ENCODE measurements around the gene HSD17B10. TPM values are rescaled to one million over a fixed set of nuclear protein-coding genes. Genes with fewer than 3 reads are reported as not detected.
A peak's percentile ranks its signal among the peaks of the same experiment; 100 is the strongest.

Gene HSD17B10
- total and polyA plus RNA-seq, 2 experiments from 2014 or later: 66.1 to 95.9 TPM

GRCh38 chrX:53395605-53396298, 38.4 kb downstream of the HSD17B10 start:
- H3K27me3 ChIP-seq: no peaks in the 10 kb centered on the region
- 76% methylated on average over 2 of the region's 2 CpGs for WGBS (ENCODE audit: low lambda C conversion rate, missing lambda C conversion rate)
- no peak for DNase-seq (ENCODE audit: low spot score)
- H4K20me1 ChIP-seq (ENCODE audit: insufficient read depth, poor library complexity, severe bottlenecking): no peaks in the 10 kb centered on the region
- no peaks in the 10 kb centered on the region for H3K79me2 ChIP-seq
- H3K4me3 ChIP-seq: no peak overlapping the region
- no peak overlapping the region for H3K27ac ChIP-seq
- TF ChIP-seq EZH2 (IDR thresholded peaks at IDR 0.05; ENCODE audit: borderline replicate concordance) (no peak), EZH2phosphoT487 (IDR thresholded peaks at IDR 0.05; ENCODE audit: low read depth, severe bottlenecking, unreplicated experiment) (no peak)
- TF ChIP-seq, protein P1, sequence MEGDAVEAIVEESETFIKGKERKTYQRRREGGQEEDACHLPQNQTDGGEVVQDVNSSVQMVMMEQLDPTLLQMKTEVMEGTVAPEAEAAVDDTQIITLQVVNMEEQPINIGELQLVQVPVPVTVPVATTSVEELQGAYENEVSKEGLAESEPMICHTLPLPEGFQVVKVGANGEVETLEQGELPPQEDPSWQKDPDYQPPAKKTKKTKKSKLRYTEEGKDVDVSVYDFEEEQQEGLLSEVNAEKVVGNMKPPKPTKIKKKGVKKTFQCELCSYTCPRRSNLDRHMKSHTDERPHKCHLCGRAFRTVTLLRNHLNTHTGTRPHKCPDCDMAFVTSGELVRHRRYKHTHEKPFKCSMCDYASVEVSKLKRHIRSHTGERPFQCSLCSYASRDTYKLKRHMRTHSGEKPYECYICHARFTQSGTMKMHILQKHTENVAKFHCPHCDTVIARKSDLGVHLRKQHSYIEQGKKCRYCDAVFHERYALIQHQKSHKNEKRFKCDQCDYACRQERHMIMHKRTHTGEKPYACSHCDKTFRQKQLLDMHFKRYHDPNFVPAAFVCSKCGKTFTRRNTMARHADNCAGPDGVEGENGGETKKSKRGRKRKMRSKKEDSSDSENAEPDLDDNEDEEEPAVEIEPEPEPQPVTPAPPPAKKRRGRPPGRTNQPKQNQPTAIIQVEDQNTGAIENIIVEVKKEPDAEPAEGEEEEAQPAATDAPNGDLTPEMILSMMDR (IDR thresholded peaks at IDR 0.05; ENCODE audit: poor library complexity): no peak
- no peaks in the 10 kb centered on the region for H3K36me3 ChIP-seq (replicated peaks; ENCODE audit: insufficient read depth, low read depth)
- no peaks in the 10 kb centered on the region for H3K4me1 ChIP-seq (ENCODE audit: insufficient read depth)
- H2AFZ ChIP-seq: no peak overlapping the region
- H3K9me2 ChIP-seq (replicated peaks; ENCODE audit: insufficient read depth): no peaks in the 10 kb centered on the region
- H3K9me3 ChIP-seq (ENCODE audit: low read depth): no peaks in the 10 kb centered on the region
- no peak overlapping the region for H3K4me2 ChIP-seq

DNA sequence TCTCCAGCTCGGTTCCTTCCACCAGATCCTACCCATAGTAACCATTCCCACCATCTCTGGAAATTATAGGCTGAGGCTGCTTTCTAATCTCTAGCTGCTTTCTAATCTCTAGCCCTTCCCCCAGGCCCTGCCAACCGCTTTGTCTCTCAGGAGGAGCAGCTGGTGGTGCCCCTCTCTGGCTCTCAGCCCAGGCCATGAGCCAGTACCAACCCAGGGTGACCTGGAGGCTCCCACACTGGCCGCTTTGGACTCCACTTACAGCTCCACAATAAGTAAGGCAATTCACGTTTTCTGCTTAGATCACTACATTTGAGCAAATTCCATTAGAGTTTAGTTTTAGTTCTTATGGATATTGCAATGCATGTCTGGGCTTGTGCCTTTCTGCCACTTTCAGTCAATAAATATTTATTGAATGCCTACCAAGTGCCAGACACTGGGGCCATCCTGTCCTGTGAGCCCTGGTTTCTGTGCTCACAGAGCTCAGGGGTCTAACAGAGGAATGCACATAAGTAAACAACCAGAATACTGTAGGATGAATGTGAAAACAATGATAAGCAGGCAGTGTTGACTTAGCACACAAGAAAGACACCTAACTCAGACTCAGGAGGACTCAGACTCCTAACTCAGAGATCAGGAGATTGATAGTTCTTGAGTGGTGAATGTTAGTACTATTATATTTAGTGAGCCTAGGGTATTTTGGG, 50.6 kb downstream of the HSD17B10 start:
- H2AFZ ChIP-seq: no peak overlapping the region
- TF ChIP-seq, protein P1 (IDR thresholded peaks at IDR 0.05; ENCODE audit: poor library complexity): no peak
- TF ChIP-seq EZH2phosphoT487 (IDR thresholded peaks at IDR 0.05; ENCODE audit: low read depth, severe bottlenecking, unreplicated experiment) (no peak), EZH2 (IDR thresholded peaks at IDR 0.05; ENCODE audit: borderline replicate concordance) (no peak)
- H3K27me3 ChIP-seq: no peaks in the 10 kb centered on the region
- H3K4me1 ChIP-seq (ENCODE audit: insufficient read depth): no peaks in the 10 kb centered on the region
- no peaks in the 10 kb centered on the region for H3K9me3 ChIP-seq (ENCODE audit: low read depth)
- no peaks in the 10 kb centered on the region for H3K9me2 ChIP-seq (replicated peaks; ENCODE audit: insufficient read depth)
- DNase-seq (ENCODE audit: low spot score): no peak
- H3K27ac ChIP-seq: peak overlapping the region; percentile 21
- H3K79me2 ChIP-seq: no peaks in the 10 kb centered on the region
- H3K4me2 ChIP-seq: no peak overlapping the region
- WGBS (ENCODE audit: low lambda C conversion rate, missing lambda C conversion rate): 51% methylated on average over 4 of the region's 4 CpGs
- no peak overlapping the region for H3K4me3 ChIP-seq
- no peaks in the 10 kb centered on the region for H4K20me1 ChIP-seq (ENCODE audit: insufficient read depth, poor library complexity, severe bottlenecking)
- H3K36me3 ChIP-seq (replicated peaks; ENCODE audit: insufficient read depth, low read depth): no peaks in the 10 kb centered on the region

Small RNAs within 50 kb of the gene (microRNA-seq; reads per million reads assigned to microRNA genes)
- 1.3 reads per million for gene MIR6857

Small RNAs within 50 kb of the gene (small RNA-seq; reads per million reads assigned to genes)
- 0.09 reads per million for gene MIR6857
- not detected for gene VTRNA3-1P

Other genes starting within 250 kb of the HSD17B10 start
- gene KDM5C, start 209.2 kb downstream of the HSD17B10 start, total RNA-seq: 107 and 144 TPM in 2 replicates
- gene KDM5C, start 209.2 kb downstream of the HSD17B10 start, polyA plus RNA-seq: 74.5 and 85.5 TPM in 2 replicates
- gene IQSEC2, start 152.8 kb downstream of the HSD17B10 start, total RNA-seq: 7.0 and 8.4 TPM in 2 replicates
- gene IQSEC2, start 152.8 kb downstream of the HSD17B10 start, polyA plus RNA-seq: 3.7 and 4.4 TPM in 2 replicates
- gene SMC1A, start 11.7 kb downstream of the HSD17B10 start, total RNA-seq: 14.0 and 15.3 TPM in 2 replicates
- gene SMC1A, start 11.7 kb downstream of the HSD17B10 start, polyA plus RNA-seq: 17.3 and 24.7 TPM in 2 replicates
- gene RIBC1, start 11.5 kb downstream of the HSD17B10 start, total RNA-seq: 0.24 and 1.1 TPM in 2 replicates
- gene RIBC1, start 11.5 kb downstream of the HSD17B10 start, polyA plus RNA-seq: 0.86 and 1.2 TPM in 2 replicates